NCI-H2107 treated with DMSO at 0.1 percent for 48 hours (cell line): ENCODE results near the gene RSPO4.

ENCODE experiments used
- DNase-seq: peaks from one replicate; lab custom pipeline; 2025; ENCODE audit not compliant: unreplicated experiment; lab: John Stamatoyannopoulos, UW

Gene RSPO4

GRCh38 chr20:944774-945410 lies 57.2 kb downstream of the RSPO4 start:
- no peak for DNase-seq

DNA sequence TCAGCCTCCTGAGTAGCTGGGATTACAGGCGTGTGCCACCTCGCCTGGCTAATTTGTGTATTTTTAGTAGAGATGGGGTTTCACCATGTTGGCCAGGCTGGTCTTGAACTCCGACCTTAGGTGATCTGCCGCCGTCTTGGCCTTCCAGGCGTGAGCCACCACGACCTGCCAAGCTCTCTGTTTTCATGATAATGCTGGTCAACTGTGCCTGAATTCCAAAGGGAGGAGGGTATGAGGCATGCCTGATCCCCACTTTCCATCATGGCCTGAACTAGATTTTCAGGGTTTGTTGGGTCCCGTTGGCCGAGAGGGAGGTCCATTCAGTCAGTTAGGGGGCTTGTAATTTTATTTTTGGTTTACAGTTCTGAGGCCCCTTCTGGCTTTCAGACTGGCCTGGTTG lies 58.0 kb downstream of the RSPO4 start:
- no peak for DNase-seq

DNA sequence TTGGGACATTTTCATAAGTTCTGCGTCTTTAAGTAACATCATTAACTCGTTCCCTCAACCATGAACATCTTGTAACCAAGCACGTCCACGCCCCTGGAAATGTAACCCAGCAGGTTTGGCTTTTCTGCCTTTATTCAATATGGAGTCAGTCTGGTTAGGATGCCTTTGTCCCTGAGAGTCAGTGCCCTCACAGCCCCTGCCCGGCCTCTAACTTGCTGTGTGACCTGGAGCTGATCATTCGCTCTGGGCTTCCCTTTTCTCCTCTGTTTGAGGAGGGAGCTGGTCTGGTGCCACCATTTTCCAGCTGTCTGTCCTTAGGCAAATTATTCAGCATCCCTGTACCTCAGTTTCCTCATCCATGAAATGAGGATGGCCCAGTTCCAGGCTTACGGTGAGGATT lies 59.5 kb downstream of the RSPO4 start:
- DNase-seq: no peak

DNA sequence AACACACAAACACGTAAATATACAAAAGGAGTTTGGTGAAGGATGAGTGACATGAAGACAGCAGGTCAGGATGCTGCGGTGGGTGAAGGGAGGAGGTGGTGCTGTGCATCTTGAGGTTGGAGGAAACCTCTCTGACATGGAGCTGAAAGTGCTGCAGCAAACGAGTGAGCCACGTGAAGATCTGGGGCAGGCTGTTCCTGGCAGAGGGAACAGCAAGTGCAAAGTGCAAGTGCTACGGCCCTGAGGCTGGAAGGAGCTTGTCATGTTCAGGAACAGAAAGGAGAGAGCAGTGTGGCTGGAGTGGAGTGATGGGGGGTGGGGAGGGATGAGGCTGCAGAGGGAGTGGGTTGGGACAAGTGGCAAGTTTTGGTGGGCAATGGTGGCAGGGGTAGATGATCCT lies 61.2 kb downstream of the RSPO4 start:
- no peak for DNase-seq

GRCh38 chr20:939606-940005 lies 62.5 kb downstream of the RSPO4 start:
- DNase-seq: no peak

- no peak for DNase-seq
Measured at GRCh38 chr20:934186-934840, 67.8 kb downstream of the RSPO4 start.

GRCh38 chr20:933029-933428 lies 69.1 kb downstream of the RSPO4 start:
- no peak for DNase-seq

GRCh38 chr20:931401-931800 lies 70.7 kb downstream of the RSPO4 start:
- no peak for DNase-seq

DNA sequence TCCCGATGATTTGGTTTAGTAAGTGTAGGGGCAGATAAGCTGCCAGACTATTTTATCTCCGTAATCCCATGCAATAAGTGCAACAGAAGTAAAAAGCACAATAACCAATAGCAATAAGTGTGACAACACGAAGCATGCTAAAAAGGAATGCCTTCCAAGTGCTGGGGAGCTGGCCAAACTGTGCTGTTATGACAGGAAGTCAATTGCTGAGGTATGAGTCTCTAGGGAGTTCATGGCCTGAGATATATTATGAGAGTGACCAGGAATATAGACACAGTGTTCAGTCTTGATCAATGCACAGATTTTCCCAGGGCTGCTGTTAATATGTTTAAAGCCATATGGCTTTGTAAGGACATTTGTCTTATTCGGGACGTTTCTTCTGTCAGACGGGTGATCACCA lies 75.4 kb downstream of the RSPO4 start:
- DNase-seq: no peak

GRCh38 chr20:925516-925915 lies 76.6 kb downstream of the RSPO4 start:
- DNase-seq: no peak

GRCh38 chr20:924639-925038 lies 77.5 kb downstream of the RSPO4 start:
- DNase-seq: no peak

DNA sequence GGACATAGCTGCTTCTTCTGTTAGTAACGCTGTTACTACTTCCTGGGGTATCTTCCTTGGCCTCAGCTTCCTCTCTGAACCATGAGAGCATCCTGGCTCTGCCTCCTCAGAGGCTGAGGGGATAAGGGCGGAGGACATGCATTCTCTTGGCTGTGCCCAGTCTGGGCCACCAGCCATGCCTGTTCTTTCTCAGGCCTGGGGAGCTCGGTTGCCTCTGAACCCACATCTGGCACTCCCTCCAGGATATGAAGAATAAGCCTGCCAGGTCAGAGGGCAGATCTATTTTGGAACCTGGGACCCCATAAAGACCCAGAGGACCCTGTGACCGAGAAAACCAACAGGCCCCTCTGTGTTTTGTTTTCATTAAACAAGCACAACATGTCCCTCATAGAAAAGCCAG lies 79.3 kb downstream of the RSPO4 start:
- no peak for DNase-seq

- DNase-seq: no peak
Measured at GRCh38 chr20:921068-921467, 81.0 kb downstream of the RSPO4 start.

- DNase-seq: no peak
Measured at GRCh38 chr20:920311-920710, 81.8 kb downstream of the RSPO4 start.

DNA sequence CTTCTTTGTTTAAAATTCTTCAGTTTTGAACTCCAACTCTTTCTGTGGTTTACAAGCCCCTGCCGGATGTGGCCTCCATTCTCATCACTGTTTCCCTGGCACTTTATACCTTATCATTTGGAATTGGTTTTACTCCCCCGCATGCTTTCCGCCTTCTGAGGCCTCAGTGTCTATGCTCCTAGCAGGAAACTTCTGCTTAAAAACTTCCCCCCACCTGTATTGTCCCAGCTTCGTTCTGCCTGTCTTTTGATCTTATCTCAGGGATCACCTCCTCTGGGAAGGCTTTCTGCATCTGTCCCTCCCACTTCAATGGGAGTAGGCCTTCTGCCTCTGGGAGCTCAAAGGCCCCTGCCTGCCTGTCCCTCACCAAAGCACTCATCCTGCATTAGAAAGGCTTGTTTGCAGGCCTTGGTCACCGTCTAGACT lies 82.6 kb downstream of the RSPO4 start:
- no peak for DNase-seq

GRCh38 chr20:917416-917815 lies 84.7 kb downstream of the RSPO4 start:
- no peak for DNase-seq

DNA sequence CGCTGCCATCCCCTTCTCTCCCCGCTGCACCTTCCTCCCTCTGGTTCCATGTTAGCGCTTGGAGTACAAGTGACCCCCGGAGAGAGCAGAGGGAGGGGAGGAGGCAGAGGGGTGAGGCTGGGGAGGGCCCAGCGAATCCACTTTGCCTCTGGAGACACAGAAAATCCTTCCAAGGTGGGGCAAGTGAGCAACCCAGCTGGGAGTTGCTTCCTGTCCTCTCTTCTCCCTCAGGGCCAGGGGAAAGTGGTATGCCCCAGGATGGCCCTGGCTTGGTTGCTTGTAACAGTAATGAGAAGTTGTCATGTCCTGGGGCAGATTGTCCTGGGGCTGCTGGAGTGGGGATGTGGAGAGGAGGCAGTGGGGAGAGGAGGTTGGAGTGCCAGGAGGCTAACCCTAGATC lies 85.3 kb downstream of the RSPO4 start:
- DNase-seq: no peak

DNA sequence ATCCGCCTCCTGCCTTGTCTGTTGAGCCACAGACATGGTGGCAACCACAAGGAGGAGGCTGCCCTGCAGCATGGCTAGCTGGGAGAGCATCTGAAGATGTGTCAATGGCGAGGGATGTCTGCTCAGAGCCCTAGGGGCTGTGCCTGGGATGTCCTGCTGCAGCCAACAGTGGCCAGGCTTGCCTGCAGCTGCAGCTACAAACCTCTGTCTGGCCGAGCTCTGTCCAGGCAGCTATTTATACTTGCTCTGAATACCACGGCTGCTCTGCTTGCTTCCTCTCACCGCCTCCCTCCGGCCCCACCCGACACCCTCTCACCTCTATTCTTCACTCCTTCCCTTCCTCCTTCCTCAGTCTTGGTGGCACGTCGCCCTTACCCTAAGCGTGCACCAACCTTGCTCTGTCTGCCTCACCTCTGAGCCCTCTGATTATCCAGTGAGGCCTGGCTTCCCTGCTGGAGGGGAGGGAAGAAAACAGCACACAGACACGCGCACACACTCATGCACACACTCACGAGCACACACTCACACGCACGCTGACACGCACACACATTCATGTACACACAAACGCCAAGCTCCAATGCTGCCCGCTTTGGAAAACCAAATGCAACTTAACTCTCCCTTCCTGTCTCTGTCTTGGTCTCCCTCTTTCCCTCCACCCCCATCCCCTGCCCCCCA lies 85.8 kb downstream of the RSPO4 start, which contains the start of gene ANGPT4:
TSS of gene ANGPT4 (minus strand) at position 210 of the 675 bp plus-strand sequence. CDS start at position 90, 120 bp downstream.
- no peak for DNase-seq

GRCh38 chr20:914727-915498 lies 87.2 kb downstream of the RSPO4 start:
- DNase-seq: no peak

- no peak for DNase-seq
Measured at GRCh38 chr20:913306-913849, 88.7 kb downstream of the RSPO4 start.

- DNase-seq: no peak
Measured at GRCh38 chr20:911882-912600, 90.1 kb downstream of the RSPO4 start.
